HG03571 (cell line): ENCODE data around the gene OAS3.
"Not testable (repeated sequence)": the region's sequence is repeated elsewhere in the genome, so short reads cannot be mapped to it uniquely, and the experiment has no call there.

ENCODE experiments used
- ATAC-seq: cut with Tn5 transposase; IDR thresholded peaks from one replicate; pipeline ENCODE4 v1.9.1; 2021; ENCODE audit not compliant: unreplicated experiment

Gene OAS3

GRCh38 chr12:112948806-112949205, 10.5 kb downstream of the OAS3 start:
- no peak for ATAC-seq

- ATAC-seq: no peak
Measured at GRCh38 chr12:112950701-112951100, 12.4 kb downstream of the OAS3 start.

GRCh38 chr12:112957125-112957524, 18.9 kb downstream of the OAS3 start:
- ATAC-seq: not testable (repeated sequence)

- no peak for ATAC-seq
Measured at GRCh38 chr12:112961074-112961473, 22.8 kb downstream of the OAS3 start.

- ATAC-seq: no peak
Measured at GRCh38 chr12:112961536-112961935, 23.3 kb downstream of the OAS3 start.

- no peak for ATAC-seq
Measured at GRCh38 chr12:112962561-112962960, 24.3 kb downstream of the OAS3 start.

- ATAC-seq: no peak
Measured at GRCh38 chr12:112963227-112963861, 25.1 kb downstream of the OAS3 start.

GRCh38 chr12:112964067-112964670, 25.9 kb downstream of the OAS3 start:
- ATAC-seq: no peak

GRCh38 chr12:112964915-112965314, 26.6 kb downstream of the OAS3 start:
- ATAC-seq: no peak

- ATAC-seq: no peak
Measured at GRCh38 chr12:112965643-112966042, 27.4 kb downstream of the OAS3 start.

- ATAC-seq: no peak
Measured at GRCh38 chr12:112967306-112967705, 29.0 kb downstream of the OAS3 start.

- ATAC-seq: no peak
Measured at GRCh38 chr12:112967858-112968257, 29.6 kb downstream of the OAS3 start.

GRCh38 chr12:112969547-112970306, 31.5 kb downstream of the OAS3 start:
- ATAC-seq: no peak

- no peak for ATAC-seq
Measured at GRCh38 chr12:112970391-112970790, 32.1 kb downstream of the OAS3 start.

GRCh38 chr12:112971248-112971647, 33.0 kb downstream of the OAS3 start:
- ATAC-seq: no peak

GRCh38 chr12:112973011-112973735, 34.9 kb downstream of the OAS3 start:
- ATAC-seq: no peak

GRCh38 chr12:112973818-112974231, 35.6 kb downstream of the OAS3 start:
- ATAC-seq: no peak

GRCh38 chr12:112974904-112975303, 36.6 kb downstream of the OAS3 start:
- no peak for ATAC-seq

- no peak for ATAC-seq
Measured at GRCh38 chr12:112977139-112977538, 38.9 kb downstream of the OAS3 start.

GRCh38 chr12:112977641-112978040, 39.4 kb downstream of the OAS3 start:
- no peak for ATAC-seq
